ENCODE measurements around the gene ZNF525. TPM values are rescaled to one million over a fixed set of nuclear protein-coding genes. Genes with fewer than 3 reads are reported as not detected.
A peak's percentile ranks its signal among the peaks of the same experiment; 100 is the strongest.
"Not testable (repeated sequence)": the region's sequence is repeated elsewhere in the genome, so short reads cannot be mapped to it uniquely, and the experiment has no call there.

The ZNF525 gene
- 14.6 TPM for total RNA-seq

GRCh38 chr19:53365134-53365898 is at the start of gene ZNF525:
TSS of gene ZNF525 (plus strand) at chr19:53365705. CDS start at chr19:53372282, 6,577 bp downstream.
- peak; percentile 90 for DNase-seq

- peak; percentile 60 for DNase-seq
These were observed 36.5 kb upstream of the ZNF525 start for GRCh38 chr19:53328967-53329366.

GRCh38 chr19:53332484-53332883 is 33.0 kb upstream of the ZNF525 start:
- DNase-seq, result no peak

DNA sequence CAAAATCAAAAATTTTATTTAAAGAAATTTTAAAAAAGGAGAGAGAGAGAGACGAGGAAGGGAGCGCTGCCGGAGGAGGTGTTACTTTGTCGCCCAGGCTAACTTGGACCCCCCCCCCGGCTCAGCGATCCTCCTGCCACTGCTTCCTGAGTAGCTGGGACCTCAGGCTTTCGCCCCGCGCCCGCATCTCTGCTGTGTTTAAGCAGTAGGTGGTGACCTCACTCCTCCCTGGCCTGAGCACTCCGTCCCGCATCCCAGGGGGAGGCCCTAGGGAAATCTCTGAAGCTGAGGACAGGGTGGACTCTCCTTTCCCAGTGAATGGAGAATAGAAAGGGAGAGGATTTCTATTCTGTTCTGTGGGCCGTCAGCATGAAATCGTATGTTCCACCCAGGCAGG is 32.4 kb upstream of the ZNF525 start:
- DNase-seq, result no peak

DNA sequence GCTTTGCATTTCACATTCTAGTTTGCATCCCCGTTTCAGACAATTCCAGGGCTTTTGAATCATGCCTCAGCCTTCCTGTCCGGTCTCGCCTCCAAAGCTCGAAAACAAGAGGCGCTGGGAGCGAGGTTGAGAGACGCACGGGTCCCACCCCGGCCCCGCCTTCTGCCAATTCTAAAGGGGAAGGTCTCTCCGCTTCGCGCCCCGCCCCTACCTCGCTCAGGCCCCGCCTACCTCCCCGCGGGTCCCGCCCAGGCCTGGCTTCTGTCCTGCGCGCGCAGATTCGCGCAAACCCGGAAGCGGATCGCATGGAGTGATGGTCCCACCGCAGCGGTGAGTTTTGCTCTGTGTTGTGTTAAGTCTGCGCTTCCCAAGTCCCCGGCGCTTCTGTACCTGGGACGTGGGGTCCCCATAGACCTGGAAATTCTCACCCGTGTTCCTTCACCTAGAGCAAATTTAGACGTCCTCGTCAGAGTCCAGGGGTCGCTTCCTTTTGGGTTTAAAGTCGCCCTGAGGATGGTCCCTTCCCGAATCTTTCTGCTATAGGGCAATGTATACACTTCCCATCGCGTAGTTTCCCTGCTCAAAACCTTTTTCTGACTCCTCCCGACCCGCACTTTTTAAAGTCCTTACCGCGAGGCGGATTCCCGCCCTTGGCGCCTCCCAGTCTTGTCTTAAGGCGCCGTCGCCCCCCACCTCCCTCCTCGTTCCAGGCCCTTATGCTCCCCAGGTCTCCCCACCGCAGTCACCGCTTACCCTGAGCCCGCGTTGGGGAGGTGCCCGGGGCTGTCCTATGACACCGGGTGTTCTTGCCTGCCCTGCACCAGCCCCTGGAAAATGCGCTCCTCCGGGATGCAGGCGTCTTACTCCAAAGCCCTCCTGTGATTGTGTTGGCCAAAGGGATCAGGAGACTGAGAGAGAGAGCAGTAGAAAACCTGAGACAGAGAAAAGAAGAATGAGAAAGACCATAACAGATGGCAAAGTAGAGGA is 31.7 kb upstream of the ZNF525 start, which contains the start of gene ZNF845:
ZNF845 (plus strand) TSS at position 287 of the 987 bp plus-strand sequence. CDS start 7,559 bp downstream, outside the sequence.
- peak; percentile 96 for DNase-seq

GRCh38 chr19:53344403-53344802 is 21.1 kb upstream of the ZNF525 start:
- not testable (repeated sequence) for DNase-seq

- DNase-seq, result no peak
These were observed 9.8 kb upstream of the ZNF525 start for GRCh38 chr19:53355739-53356138.

GRCh38 chr19:53357821-53358581 is 7.5 kb upstream of the ZNF525 start:
- no peak for DNase-seq

DNA sequence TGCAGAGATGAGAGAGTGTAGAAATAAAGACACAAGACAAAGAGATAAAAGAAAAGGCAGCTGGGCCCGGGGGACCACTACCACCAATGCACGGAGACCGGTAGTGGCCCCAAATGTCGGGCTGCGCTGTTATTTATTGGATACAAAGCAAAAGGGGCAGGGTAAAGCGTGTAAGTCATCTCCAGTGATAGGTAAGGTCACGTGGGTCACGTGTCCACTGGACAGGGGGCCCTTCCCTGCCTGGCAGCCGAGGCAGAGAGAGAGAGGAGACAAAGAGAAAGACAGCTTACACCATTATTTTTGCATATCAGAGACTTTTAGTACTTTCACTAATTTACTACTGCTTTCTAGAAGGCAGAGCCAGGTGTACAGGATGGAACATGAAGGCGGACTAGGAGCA is 5.4 kb upstream of the ZNF525 start:
- not testable (repeated sequence) for DNase-seq

GRCh38 chr19:53365899-53366493 is 491 bp downstream of the ZNF525 start:
- no peak for DNase-seq

GRCh38 chr19:53372196-53372595 is 6.7 kb downstream of the ZNF525 start:
- DNase-seq, result no peak

- no peak for DNase-seq
These were observed 8.8 kb downstream of the ZNF525 start for GRCh38 chr19:53374288-53374687.

DNA sequence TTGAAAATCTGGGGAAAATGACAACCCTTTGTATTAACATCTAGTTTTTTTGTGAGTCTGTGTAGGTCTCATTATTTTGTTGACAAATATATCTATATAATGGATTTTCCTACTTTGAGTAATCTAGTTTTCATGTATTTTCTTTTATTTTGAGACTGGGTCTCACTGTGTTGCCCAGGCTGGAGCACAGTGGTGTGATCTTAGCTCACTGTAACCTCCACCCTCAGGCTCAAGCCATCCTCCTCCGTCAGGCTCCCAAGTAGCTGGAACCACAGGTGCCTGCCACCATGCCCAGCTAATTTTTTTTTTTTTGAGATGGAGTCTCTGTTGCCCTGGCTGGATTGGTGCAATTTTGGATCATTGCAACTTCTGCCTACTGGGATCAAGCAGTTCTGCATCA is 9.2 kb downstream of the ZNF525 start:
- no peak for DNase-seq

DNA sequence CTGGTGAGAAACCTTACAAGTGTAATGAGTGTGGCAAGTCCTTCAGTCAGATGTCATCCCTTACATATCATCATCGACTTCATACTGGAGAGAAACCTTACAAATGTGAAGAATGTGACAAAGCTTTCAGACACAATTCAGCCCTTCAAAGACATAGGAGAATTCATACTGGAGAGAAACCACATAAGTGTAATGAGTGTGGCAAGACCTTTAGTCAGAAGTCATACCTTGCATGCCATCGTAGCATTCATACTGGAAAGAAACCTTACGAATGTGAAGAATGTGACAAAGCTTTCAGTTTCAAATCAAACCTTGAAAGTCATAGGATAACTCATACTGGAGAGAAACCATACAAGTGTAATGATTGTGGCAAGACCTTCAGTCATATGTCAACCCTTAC is 15.9 kb downstream of the ZNF525 start:
- no peak for DNase-seq

- DNase-seq, result no peak
These were observed 22.7 kb downstream of the ZNF525 start for GRCh38 chr19:53388168-53388567.

DNA sequence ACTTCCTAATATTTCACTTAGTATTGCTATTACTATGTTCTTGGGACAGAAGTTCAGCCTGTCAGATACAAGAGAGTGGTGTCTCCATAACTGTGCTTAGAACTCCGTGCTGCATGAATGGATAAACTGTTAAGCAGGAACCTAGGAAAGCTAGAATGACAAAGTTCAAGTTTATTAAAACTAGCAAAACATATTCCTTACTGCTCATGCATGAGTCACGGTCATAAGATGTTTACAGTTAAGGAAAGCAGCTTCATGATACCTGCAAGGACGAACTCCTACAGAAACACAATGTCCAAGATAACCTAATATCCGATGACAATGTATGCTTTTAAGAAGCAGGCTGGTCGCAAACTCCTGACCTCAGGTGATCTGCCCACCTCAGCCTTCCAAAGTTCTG is 23.4 kb downstream of the ZNF525 start:
- DNase-seq, result no peak

DNA sequence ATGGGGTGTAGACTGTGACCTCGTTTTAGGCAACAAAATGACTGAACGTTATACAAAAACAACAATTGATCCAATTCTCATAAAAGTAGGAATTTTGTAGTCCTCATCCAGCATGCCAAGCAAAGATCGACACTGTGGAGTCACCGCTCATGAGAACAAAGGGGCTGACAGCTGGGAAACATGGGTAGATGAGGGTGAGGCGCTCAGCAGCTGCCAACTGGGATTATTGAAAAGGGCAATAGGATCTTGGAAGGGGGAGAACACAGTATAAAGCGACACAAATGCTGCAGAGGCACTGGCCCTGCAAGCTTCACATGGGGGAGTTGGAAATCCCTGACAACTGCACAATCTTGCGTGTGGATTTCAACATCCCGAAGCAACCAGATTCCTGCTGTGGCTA is 24.1 kb downstream of the ZNF525 start:
- DNase-seq, result peak; percentile 91

DNA sequence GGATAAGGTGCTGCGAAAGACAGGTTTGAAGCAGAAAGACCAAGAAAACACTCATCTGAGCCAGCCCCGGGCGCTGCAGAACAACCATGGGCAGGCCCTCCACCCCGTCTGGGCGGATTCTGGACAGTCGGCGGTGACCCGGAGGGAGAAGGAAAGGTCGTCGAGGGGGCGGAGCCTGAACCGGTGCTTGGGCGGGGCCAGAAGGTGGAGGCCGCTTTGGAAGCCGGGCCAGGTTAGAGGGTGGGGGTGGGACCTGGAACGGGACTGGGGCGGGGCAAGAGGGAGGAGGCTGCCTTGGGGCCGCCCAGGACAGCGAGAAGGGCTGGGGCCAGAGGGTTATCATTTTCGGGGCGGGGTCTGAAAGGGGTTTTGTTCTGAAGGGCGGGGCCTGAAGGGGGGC is 24.5 kb downstream of the ZNF525 start:
- DNase-seq, result peak; percentile 78

- DNase-seq, result no peak
These were observed 29.0 kb downstream of the ZNF525 start for GRCh38 chr19:53394522-53394973.

- peak; percentile 98 for DNase-seq
These were observed 29.7 kb downstream of the ZNF525 start, which contains the start of gene ZNF765 for GRCh38 chr19:53394974-53395839. TSS of gene ZNF765 (plus strand) at chr19:53395149. CDS start at chr19:53398016, 2,867 bp downstream.

Data from tongue (tissue), 2 donors.